GM21515 (cell line): ENCODE measurements around the gene ESRRA.

Source experiments
- ATAC-seq: cut with Tn5 transposase; IDR thresholded peaks from one replicate; pipeline ENCODE4 v1.9.1; 2021; ENCODE audit not compliant: unreplicated experiment

Gene ESRRA

DNA sequence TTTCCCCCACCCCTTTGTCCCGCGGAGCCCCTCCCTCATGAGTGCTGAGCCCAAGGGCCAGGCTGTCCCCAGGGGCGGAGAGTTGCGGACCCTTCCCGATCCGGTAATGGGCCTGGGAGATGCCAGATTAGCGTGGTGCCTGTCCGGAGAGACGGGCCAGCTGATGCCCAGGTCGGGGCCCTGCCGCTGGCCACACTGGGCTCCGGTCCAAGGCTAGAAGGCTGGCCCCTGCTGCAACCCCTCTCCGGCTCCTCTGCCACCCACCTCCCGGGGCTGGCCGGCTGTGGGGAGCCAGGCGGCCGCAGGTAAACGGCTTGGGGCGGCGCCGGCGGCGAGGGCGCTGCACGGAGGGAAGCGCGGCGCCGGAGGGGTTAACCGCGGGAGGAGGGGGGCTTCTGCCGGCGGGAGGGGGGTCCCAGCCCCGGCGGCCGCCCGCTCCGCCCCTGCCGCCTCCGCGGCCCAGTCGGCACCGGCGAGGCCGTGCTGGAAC lies 14.0 kb upstream of the ESRRA start, which contains the start of gene KCNK4:
Gene KCNK4 (plus strand): TSS at position 41 of the 490 bp plus-strand sequence. CDS start 1,717 bp downstream, outside the sequence.
- no peak for ATAC-seq

DNA sequence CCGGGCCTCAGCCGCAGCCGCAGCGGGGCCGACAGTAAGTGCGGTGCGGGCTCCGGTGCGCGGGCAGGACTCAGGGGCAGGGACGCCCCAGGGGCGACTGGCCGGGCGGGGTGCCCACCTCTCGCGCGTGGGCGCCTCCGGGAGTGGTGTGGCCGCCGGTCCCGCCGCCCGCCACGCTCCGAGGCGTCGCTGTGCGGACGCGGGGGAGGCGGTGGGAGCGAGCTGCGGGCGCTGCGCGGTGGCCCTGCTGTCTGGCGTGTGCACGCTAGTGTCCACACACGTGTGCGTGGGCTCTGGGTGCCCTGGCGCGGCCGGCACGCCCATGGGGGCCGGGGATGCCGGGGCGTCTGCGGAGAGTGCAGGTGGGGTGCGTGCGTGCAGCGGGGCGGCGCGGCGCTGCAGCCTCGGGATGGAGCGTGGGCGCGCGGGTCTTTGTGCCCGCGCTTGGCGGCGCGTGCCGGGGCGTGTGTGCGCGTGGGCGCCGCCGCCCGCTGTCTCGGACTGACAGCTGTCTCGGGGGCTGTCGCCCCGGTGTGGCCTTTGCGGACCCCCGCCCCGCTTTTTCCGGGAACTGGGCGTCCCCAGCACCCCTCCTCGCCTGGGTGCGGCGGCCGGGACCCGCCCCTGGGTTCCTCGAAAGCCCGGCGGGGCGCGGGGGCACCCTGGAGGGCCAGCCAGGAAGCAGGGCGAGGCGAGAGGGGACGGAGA lies 13.4 kb upstream of the ESRRA start:
- no peak for ATAC-seq

DNA sequence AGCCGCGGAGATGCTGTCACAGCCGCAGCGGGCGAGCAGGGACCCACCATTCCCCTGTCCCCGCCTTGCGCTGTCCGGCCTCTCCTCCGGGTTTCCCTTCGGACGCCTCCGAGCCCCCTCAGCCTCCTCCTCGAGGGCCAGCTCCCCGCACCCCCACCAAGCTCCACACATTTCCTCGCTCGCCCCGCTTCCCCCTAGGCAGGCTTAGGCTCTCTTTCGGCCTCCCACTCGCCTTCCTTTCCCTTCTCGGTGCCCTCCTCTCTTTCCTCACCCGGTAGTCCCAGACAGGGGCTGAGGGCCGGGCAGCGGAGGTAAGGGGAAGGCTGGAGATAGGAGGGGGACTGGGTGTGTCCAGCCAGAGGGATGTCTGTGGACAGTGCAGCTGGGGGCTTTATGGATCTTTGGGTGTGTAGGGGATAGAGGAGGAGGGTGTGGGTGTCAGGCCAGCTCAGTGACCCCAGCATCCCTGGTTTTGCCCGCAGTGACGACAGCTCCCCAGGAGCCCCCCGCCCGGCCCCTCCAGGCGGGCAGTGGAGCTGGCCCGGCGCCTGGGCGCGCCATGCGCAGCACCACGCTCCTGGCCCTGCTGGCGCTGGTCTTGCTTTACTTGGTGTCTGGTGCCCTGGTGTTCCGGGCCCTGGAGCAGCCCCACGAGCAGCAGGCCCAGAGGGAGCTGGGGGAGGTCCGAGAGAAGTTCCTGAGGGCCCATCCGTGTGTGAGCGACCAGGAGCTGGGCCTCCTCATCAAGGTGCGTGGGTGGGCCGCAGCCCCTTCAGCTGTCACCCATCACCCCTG lies 12.7 kb upstream of the ESRRA start:
- ATAC-seq: no peak

DNA sequence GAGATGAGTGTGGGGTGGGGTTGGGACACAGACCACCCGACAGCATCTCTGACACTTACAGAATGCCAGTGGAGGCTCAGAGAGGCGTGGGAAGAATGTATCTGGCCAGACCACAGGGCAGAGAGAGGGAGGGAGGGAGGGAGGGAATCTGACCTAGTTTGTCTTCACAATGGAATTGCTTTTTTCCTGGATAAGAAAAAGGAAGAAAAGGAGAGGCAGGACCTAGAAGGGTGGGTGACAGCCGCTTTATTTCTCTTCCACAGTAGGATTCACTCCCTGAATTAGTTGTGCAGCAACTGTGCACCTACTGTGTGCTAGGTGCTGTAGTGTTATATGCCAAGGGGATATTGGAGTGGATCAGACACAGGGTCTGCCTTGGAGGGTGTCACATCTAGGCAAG lies 10.6 kb upstream of the ESRRA start:
- ATAC-seq: no peak

DNA sequence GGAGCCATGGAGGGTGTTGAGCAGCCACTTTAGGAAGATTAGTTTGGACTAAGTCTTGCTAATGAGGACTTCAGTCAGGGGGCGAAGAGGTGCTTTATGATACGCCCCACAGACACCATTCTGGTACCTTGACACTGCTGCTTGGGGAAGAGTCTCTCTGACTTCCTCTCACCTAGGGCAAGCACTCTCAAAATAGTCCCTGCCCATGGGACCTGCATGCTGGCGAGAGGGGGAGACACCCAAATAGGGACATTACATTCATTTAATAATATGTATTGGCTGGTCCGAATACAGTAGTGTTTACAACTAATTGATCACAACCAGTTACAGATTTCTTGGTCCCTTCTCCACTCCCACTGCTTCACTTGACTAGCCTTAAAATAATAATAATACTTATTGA lies 9.6 kb upstream of the ESRRA start:
- no peak for ATAC-seq

DNA sequence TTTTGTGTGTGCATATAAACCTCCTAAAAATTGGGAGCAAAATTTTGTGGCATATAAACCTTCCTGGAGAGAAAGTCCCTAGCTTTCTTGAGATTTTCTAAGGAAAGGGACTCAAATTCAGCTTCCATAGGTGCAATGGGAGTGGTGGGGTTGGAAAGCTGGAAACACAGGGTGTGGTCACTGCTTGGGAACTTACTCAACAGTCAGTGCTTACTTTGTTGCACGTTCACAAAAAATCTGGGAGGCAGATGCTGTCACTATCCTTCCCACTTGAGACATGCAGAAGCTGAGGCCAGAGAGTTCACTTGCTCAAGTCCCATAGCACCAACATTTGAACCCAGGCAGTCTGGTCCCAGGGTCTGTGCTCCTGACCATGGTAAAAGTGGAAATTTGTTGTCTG lies 9.1 kb upstream of the ESRRA start:
- no peak for ATAC-seq

DNA sequence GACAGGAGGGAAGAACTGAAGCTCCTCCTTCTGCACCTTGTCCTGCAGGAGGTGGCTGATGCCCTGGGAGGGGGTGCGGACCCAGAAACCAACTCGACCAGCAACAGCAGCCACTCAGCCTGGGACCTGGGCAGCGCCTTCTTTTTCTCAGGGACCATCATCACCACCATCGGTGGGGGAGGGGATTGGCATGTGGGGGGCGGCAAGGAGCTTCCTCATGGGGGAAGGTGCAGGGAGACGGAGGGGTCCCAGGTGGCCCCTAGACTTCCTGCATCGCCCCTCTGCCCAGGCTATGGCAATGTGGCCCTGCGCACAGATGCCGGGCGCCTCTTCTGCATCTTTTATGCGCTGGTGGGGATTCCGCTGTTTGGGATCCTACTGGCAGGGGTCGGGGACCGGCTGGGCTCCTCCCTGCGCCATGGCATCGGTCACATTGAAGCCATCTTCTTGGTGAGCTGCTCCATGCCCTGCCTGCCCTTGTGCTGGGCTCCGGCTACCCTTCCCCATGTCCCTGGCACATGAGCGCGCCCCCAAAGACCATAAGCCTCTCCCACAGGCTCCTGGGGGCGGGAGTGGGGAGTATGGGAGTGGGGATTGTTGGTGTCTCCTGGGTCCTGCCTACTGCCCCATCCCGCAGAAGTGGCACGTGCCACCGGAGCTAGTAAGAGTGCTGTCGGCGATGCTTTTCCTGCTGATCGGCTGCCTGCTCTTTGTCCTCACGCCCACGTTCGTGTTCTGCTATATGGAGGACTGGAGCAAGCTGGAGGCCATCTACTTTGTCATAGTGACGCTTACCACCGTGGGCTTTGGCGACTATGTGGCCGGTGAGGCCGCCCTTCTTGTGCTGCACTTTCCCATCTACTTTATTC lies 8.3 kb upstream of the ESRRA start:
- ATAC-seq: no peak

DNA sequence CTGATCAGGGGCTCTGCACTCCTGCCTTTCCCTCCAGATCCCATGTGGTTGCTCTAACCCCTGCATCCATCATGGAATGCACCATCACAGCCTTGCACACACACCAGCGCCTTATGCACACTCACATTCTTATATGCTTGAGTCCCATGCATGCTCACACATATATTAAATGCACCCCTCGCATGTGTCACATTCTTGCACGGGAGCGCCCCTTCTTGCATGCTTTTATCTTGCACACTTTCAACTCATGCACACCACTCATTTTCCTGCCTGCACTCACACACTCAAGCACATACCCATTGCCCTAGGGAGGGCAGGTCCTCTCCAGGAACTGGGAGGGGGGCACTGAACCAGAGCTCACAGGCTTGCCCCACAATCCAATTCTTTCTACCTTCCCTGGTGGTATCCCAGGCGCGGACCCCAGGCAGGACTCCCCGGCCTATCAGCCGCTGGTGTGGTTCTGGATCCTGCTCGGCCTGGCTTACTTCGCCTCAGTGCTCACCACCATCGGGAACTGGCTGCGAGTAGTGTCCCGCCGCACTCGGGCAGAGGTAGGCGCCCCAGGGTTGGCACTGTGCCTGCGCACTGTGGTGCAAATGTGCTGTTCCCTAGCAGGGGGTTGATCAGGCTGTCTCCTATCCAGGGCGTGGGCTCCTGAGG lies 7.5 kb upstream of the ESRRA start:
- no peak for ATAC-seq

DNA sequence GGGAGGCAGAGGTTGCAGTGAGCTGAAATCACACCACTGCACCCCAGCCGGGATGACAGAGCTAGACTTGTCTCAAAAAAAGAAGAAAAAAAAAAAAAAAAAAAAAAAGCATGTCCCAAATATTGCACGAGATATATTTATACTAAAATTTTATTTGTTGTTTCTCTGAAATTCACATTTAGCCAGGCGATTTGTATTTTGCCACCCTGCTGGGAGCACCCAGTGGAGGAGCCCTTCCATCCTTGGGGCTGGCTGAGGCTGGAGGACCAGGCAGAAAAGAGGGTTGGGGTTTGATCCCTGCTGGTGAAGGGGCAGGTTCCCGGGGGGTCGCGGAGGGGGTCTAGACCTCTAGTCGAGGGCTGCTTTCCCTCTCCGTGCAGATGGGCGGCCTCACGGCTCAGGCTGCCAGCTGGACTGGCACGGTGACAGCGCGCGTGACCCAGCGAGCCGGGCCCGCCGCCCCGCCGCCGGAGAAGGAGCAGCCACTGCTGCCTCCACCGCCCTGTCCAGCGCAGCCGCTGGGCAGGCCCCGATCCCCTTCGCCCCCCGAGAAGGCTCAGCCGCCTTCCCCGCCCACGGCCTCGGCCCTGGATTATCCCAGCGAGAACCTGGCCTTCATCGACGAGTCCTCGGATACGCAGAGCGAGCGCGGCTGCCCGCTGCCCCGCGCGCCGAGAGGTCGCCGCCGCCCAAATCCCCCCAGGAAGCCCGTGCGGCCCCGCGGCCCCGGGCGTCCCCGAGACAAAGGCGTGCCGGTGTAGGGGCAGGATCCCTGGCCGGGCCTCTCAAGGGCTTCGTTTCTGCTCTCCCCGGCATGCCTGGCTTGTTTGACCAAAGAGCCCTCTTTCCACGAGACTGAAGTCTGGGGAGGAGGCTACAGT lies 6.1 kb upstream of the ESRRA start:
- ATAC-seq: no peak

DNA sequence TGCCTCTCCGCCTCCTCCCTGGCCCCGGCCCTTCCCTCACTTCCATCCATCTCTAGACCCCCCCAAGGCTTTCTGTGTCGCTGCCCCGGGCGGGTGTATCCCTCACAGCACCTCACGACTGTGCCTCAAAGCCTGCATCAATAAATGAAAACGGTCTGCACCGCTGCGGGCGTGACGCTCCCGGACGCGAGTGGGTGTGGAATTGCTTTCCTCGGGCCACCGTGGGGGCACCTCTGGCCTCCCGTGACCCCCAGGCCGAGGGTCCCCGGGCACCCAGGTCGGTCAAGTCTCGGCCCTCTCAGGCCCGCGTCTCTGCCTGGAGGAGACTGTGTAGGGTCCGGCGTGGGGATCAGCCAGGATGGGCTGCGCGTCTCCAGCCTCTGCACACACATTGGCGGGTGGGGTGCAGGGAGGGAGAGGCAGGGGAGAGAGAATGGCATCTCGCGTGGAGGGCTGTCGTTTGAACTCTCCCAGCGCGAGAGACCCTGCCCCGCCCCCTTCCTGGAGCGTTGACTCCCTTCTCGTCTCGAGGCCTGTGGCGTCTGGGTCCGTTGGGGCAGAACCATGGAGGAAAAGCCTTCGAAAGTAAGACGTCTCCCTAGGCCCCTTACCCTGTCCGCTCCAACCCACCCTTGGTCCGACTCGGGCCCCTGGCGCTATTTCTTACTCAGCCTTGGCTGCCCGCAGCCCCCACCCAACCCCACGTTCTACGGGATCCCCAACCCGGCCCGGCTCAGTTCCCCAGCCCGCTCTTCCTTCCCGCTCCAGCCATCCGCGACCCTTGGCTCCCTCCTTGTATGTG lies 5.3 kb upstream of the ESRRA start, which contains the start of gene CATSPERZ:
Gene CATSPERZ (plus strand): TSS at position 512 of the 802 bp plus-strand sequence. CDS start 53 bp downstream, at position 565.
- no peak for ATAC-seq

DNA sequence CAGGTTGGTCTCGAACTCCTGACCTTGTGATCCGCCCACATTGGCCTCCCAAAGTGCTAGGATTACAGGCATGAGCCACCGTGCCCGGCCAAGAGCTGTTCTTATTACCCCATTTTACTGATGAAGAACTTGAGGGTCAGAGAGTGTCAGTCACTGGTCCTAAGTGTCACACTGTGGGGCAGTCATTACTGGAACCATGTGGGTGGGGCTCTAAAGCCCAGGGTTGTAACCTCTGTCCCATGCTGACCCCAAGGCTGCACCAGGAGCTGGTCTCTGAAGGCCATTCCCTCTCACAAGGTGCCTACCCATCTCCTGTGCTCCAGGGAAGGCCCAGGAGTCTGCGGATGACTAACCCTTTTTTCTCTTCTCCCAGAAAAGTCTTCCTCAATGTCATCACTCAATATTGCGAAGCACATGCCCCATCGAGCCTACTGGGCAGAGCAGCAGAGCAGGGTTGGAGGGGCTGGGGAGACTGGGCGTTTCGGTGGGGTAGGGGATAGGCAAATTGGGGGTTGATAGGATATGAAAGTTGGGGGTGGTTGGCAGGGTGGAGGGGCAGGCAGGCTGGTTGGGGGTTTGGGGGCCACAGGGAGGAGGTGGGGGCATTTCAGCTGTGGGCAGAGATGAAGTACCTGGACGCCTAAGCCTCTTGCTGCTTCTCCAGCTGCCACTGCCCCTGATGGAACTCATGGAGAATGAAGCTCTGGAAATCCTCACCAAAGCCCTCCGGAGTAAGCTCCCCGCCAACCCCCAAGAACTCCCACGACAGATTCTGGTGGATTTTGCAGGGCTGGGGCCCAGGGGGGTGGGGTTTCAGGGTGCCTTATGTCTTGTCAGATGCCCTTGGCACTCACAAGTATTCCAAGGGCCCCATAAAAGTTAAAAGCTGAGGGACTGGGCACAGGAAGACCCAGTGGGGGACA lies 2.0 kb upstream of the ESRRA start:
- no peak for ATAC-seq

DNA sequence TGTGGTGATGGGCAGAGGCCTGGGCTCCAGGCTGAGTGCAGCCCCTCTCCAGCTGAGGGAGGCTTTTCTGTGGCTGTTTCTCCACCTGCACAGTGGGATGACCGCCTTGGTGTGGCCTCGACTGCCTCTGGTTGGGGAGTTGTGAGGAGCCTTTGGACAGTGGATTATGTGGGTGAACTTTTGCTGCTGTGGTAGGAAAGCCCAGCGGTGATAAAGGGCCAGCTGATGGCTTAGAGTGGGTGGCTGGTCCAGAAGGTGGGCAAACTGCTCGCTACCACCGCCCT lies 1.4 kb upstream of the ESRRA start:
- ATAC-seq: no peak

DNA sequence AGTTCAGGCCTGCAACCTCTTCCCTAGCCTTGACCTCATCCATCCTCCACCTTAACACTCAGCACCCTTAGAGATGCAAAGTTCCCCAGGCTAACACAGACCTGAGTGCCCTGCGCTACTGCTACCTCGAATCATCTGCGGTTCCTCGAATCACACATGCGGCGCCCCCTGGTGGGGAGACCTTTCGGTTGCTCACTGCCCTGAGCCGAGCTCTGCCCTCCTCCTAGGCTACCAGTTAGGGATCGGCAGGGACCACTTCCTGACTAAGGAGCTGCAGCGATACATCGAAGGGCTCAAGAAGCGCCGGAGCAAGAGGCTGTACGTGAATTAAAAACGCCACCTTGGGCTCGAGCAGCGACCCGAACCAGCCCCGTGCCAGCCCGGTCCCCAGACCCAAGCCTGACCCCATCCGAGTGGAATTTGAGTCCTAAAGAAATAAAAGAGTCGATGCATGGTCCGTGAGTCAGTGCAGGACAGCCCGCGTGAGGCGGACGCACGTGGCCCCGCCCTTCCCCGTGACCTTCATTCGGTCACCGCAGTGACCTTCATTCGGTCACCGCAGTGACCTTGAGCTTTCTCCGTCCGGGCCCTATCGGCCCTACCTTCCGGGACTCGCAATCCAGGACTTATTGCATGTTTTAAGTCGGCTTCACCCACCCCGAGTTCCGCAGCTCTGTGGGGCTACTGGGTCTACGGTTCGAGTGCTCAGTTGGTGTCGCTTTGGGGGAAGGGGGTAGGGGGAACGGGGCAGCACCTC lies 830 bp upstream of the ESRRA start:
- ATAC-seq: peak; percentile 31

DNA sequence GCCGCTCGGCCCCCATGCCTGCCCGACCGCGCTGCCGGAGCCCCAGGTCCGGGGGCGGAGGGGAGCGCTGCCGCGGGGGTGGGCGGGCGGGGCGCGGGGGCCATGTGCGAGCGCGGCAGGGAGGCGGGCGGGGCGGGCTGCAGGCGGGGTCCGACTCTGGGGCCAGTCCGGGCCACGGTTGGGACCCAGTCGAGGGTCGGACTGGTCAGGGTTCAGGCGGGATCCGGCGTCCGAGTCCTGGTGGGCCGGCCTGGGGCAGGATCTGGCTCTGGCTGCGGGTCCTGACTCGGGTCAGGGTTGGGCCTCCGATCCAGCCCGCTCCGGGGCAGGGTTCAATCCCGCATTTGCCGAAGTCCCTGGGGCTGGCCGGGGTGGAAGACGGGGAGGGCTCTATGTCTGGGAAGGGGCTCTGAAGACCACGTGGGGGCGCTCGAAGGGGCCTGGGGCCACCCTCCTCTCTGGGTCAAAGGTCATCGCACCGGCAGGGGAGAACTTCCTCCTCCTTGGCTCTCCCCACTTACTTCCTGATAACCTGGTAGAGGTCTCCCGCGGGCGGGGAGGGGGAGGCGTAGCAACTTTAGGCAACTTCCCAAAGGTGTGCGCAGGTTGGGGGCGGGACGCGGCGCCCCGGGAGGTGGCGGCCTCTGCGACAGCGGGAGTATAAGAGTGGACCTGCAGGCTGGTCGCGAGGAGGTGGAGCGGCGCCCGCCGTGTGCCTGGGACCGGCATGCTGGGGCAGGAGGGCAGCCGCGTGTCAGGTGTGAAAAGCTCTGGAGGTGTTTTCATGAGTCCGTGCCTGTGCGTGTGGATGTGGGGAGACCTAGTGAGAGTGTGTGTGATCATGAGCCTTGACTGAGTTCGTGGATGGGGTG lies 603 bp downstream of the ESRRA start:
- peak; percentile 24 for ATAC-seq

DNA sequence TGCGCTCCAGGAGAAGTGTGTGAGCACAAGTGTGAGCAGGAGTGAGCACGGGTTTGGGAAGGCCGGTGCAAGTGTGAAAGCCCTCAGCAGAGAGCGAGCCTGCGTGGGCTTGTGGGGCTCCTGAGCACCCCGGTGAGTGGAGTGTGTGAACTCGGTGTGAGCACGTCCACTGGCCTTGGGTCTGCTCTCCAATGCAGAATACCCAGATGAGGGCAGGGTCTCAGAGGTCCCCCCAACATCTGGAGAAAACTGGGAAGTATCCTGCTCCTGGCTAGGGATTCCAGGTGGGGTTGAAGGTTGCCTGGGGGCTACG lies 1.2 kb downstream of the ESRRA start:
- no peak for ATAC-seq

DNA sequence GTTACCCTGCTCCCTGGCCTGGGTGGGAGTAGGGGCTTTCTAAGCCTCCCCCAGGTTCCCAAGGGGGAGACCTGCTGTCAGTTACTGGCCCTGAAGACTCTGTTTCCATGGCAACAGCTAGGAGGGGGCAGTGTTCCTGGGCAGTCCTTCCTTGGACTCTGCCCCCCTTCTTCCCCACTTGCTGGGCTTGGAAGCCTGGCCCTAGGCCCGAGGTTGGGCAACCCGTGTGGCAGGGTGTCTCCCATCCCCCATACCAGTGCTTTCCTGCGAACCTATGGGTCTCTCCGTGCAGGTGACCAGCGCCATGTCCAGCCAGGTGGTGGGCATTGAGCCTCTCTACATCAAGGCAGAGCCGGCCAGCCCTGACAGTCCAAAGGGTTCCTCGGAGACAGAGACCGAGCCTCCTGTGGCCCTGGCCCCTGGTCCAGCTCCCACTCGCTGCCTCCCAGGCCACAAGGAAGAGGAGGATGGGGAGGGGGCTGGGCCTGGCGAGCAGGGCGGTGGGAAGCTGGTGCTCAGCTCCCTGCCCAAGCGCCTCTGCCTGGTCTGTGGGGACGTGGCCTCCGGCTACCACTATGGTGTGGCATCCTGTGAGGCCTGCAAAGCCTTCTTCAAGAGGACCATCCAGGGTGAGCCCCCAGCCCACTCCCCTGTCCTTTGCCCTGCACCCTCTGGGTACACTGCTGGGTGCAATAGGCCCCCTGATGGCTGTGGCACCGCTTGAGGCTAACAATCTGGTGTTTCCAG lies 1.7 kb downstream of the ESRRA start:
- no peak for ATAC-seq
